ENCODE data around the gene MYB.

Gene MYB

DNA sequence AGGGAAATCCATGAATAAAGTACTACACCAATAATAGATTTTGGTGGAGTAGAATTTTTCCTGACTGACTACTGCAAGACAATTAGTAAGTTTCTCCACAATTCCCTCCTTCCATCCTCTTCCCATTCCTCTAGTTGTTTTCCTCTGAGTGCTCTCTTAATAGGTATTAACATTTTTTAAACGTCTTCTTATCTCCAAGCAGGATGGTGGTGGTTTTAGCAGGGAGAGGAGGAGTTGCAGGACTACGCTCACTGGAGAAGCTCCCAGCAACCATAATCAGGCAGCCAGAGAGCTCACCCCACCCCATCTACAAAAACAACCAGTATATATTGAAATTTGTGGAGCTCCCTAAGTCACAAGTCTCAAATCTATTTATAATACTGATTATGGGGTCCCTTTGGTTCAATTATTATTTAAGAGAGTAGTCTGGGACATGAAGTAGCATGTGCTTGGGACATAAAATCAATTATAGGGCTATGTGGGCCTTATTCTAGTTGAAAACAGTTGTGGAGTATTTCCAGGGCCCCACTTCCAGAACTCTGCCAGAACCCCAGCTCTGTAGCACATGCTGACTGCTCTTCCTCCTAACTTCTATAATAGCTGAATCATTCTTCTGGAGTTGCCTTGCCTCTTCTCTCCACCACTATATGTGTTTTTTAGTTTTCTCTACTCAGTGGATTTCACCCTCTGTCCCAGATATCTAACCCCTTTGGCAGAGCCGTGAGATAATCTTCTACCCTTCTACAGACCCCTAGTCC is 49.8 kb downstream of the MYB start:
- Histone ChIP-seq H3K9me2 (replicated peaks; ENCODE audit: low read depth, low read length) (no peaks in the 10 kb centered on the region), H2AFZ (ENCODE audit: low read length) (peak overlapping the region; percentile 21; the same call in 1 of the 2 replicates), H3F3A (ENCODE audit: low read depth) (no peaks in the 10 kb centered on the region), H3K4me3 (ENCODE audit: low read length, poor library complexity, severe bottlenecking) (no peak overlapping the region), H3K4me1 (ENCODE audit: insufficient read depth, low read length, poor library complexity, severe bottlenecking) (peaks cover 38% of the 10 kb centered on the region), H3K9me3 (ENCODE audit: insufficient read depth, low read depth, low read length) (no peaks in the 10 kb centered on the region), H3K36me3 (ENCODE audit: insufficient read depth, low read length) (no peaks in the 10 kb centered on the region), H3K9ac (ENCODE audit: low read depth, low read length, poor library complexity, severe bottlenecking) (peak overlapping the region; percentile 13), H3K79me2 (ENCODE audit: insufficient read depth, low read length) (no peaks in the 10 kb centered on the region), H3K4me2 (ENCODE audit: low read depth, low read length, poor library complexity, severe bottlenecking) (peak overlapping the region; percentile 17), H4K20me1 (ENCODE audit: insufficient read depth, low read length, poor library complexity, severe bottlenecking) (no peaks in the 10 kb centered on the region), H3K27me3 (ENCODE audit: insufficient read depth, low read length, poor library complexity, severe bottlenecking) (no peaks in the 10 kb centered on the region)
- TF ChIP-seq, protein P1, sequence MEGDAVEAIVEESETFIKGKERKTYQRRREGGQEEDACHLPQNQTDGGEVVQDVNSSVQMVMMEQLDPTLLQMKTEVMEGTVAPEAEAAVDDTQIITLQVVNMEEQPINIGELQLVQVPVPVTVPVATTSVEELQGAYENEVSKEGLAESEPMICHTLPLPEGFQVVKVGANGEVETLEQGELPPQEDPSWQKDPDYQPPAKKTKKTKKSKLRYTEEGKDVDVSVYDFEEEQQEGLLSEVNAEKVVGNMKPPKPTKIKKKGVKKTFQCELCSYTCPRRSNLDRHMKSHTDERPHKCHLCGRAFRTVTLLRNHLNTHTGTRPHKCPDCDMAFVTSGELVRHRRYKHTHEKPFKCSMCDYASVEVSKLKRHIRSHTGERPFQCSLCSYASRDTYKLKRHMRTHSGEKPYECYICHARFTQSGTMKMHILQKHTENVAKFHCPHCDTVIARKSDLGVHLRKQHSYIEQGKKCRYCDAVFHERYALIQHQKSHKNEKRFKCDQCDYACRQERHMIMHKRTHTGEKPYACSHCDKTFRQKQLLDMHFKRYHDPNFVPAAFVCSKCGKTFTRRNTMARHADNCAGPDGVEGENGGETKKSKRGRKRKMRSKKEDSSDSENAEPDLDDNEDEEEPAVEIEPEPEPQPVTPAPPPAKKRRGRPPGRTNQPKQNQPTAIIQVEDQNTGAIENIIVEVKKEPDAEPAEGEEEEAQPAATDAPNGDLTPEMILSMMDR (conservative IDR thresholded peaks at IDR 0.05; ENCODE audit: low read length): no peak
- TF ChIP-seq EZH2phosphoT487 (IDR thresholded peaks at IDR 0.05; ENCODE audit: borderline replicate concordance): no peak

DNA sequence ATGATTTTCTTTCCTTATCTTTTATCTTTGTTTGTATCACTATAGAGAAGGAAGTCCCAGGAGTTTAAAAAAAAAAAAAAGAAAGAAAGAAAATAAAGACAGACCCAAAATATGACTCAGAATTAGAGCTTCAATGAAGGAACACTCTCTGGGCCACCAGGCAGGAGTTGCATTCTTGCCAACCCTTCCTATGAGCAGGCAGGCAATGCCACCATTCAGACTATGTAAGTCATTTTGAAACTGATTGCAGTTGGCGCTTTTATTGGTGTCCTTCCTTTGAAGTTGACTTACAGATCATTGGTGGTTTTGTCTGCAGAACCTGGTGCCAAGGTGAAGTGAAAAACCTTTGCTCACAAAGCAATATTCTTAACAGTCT is 50.3 kb downstream of the MYB start:
- no peaks in the 10 kb centered on the region for H3K36me3 ChIP-seq (ENCODE audit: insufficient read depth, low read length)
- H3K4me2 ChIP-seq (ENCODE audit: low read depth, low read length, poor library complexity, severe bottlenecking): peak overlapping the region; percentile 17
- H3K9ac ChIP-seq (ENCODE audit: low read depth, low read length, poor library complexity, severe bottlenecking): peak overlapping the region; percentile 13
- no peaks in the 10 kb centered on the region for H3K27me3 ChIP-seq (ENCODE audit: insufficient read depth, low read length, poor library complexity, severe bottlenecking)
- H3K9me3 ChIP-seq (ENCODE audit: insufficient read depth, low read depth, low read length): no peaks in the 10 kb centered on the region
- no peak overlapping the region for H3K4me3 ChIP-seq (ENCODE audit: low read length, poor library complexity, severe bottlenecking)
- H3F3A ChIP-seq (ENCODE audit: low read depth): no peaks in the 10 kb centered on the region
- H3K79me2 ChIP-seq (ENCODE audit: insufficient read depth, low read length): no peaks in the 10 kb centered on the region
- H3K9me2 ChIP-seq (replicated peaks; ENCODE audit: low read depth, low read length): no peaks in the 10 kb centered on the region
- H4K20me1 ChIP-seq (ENCODE audit: insufficient read depth, low read length, poor library complexity, severe bottlenecking): no peaks in the 10 kb centered on the region
- TF ChIP-seq EZH2phosphoT487 (IDR thresholded peaks at IDR 0.05; ENCODE audit: borderline replicate concordance): no peak
- TF ChIP-seq, protein P1 (conservative IDR thresholded peaks at IDR 0.05; ENCODE audit: low read length): no peak
- peaks cover 44% of the 10 kb centered on the region for H3K4me1 ChIP-seq (ENCODE audit: insufficient read depth, low read length, poor library complexity, severe bottlenecking)
- peak overlapping the region; percentile 21; the same call in 1 of the 2 replicates for H2AFZ ChIP-seq (ENCODE audit: low read length)

DNA sequence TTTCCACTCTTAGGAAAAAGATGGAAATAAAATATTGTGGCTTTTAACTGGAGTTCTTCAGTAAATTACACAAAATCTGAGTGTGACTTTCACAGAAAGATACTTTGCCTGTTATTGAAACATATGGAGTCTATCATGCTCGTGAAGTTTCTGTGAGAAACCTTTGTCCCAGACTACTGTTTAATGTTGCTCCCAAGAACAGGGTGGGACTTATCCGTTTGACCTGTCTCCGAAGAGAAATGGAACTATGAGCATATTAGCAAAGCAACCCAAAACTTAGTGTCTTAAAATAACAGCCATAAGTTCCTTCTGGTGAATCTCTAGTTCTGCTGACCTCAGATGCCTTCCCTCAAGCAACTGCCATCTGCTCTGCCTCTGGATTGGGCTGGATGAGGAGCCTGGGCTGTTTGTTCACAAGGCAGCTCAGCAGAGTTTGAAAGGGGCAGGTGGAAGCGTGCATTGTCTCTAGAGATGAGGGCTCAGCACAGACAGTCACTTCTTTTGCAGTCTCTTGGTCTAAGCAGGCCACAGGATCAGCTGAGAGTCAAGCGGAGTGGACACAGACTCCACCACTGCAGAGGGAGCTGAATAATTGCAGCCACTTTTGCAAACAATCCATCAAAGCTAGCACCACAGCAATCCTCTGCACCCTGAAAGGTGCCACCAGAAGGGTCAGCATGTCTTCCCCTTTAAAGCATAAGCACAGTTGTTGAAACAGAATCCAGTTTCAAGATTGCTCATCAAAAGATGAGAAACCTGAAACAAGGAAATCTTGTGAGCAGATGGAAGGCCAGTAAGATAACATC is 52.8 kb downstream of the MYB start:
- no peaks in the 10 kb centered on the region for H3K27me3 ChIP-seq (ENCODE audit: insufficient read depth, low read length, poor library complexity, severe bottlenecking)
- no peaks in the 10 kb centered on the region for H3K9me2 ChIP-seq (replicated peaks; ENCODE audit: low read depth, low read length)
- H3F3A ChIP-seq (ENCODE audit: low read depth): no peaks in the 10 kb centered on the region
- H4K20me1 ChIP-seq (ENCODE audit: insufficient read depth, low read length, poor library complexity, severe bottlenecking): no peaks in the 10 kb centered on the region
- H3K4me2 ChIP-seq (ENCODE audit: low read depth, low read length, poor library complexity, severe bottlenecking): peak overlapping the region; percentile 23
- TF ChIP-seq EZH2phosphoT487 (IDR thresholded peaks at IDR 0.05; ENCODE audit: borderline replicate concordance): no peak
- TF ChIP-seq, protein P1 (conservative IDR thresholded peaks at IDR 0.05; ENCODE audit: low read length): no peak
- H3K79me2 ChIP-seq (ENCODE audit: insufficient read depth, low read length): no peaks in the 10 kb centered on the region
- H3K9ac ChIP-seq (ENCODE audit: low read depth, low read length, poor library complexity, severe bottlenecking): peak overlapping the region; percentile 18
- H3K36me3 ChIP-seq (ENCODE audit: insufficient read depth, low read length): no peaks in the 10 kb centered on the region
- no peak overlapping the region for H3K4me3 ChIP-seq (ENCODE audit: low read length, poor library complexity, severe bottlenecking)
- peaks cover 50% of the 10 kb centered on the region for H3K4me1 ChIP-seq (ENCODE audit: insufficient read depth, low read length, poor library complexity, severe bottlenecking)
- H2AFZ ChIP-seq (ENCODE audit: low read length): peak overlapping the region; percentile 18
- no peaks in the 10 kb centered on the region for H3K9me3 ChIP-seq (ENCODE audit: insufficient read depth, low read depth, low read length)
